H1 (cell line): ENCODE data around the gene BUD23. TPM values are rescaled to one million over a fixed set of nuclear protein-coding genes. Genes with fewer than 3 reads are reported as not detected.

Source experiments
- CTCF ChIA-PET: fragments of 300-600 bp; sonication (Branson Sonifier 250); formaldehyde crosslinking; loops from one replicate; lab custom pipeline; 2021; ENCODE audit not compliant: partially characterized antibody; lab: Charles Lee
- POLR2A ChIA-PET: fragments of 300-600 bp; sonication (Branson Sonifier 250); formaldehyde crosslinking; loops from one replicate; lab custom pipeline; 2021; ENCODE audit warnings: inconsistent platforms; ENCODE audit not compliant: partially characterized antibody; lab: Charles Lee
- DNase-seq, 2 experiments: peaks; one replicate each; pipeline versions ENCODE4 v3.0.0 to v3.0.0-alpha.2; 2010 to 2022; ENCODE audit warnings: low spot score in 2 of 2, low read depth in 1 of 2, mixed read lengths in 1 of 2
- FAIRE-seq: peaks from 2 replicates; lab custom pipeline; 2011; peaks lifted over from hg19 to GRCh38; lab: Jason Lieb, UNC
- H2AFZ ChIP-seq: 2 replicates; pipeline ENCODE4 v1.8.1; 2012; ENCODE audit warnings: low read length, inconsistent platforms
- H2AK5ac ChIP-seq: 2 replicates; pipeline ENCODE4 v1.6.1; 2013; ENCODE audit warnings: low read depth, low read length
- H2BK120ac ChIP-seq: replicated peaks from 2 replicates; pipeline ENCODE3; 2013; ENCODE audit warnings: low read depth, low read length, inconsistent platforms
- H2BK12ac ChIP-seq: 2 replicates; pipeline ENCODE4 v1.6.1; 2013; ENCODE audit warnings: low read depth, low read length
- H2BK15ac ChIP-seq: 2 replicates; pipeline ENCODE4 v1.6.1; 2013; ENCODE audit warnings: low read length
- H2BK20ac ChIP-seq: 2 replicates; pipeline ENCODE4 v1.6.1; 2013; ENCODE audit warnings: low read length
- H2BK5ac ChIP-seq: 2 replicates; pipeline ENCODE4 v1.6.1; 2013; ENCODE audit warnings: low read depth, low read length
- H3K14ac ChIP-seq: 2 replicates; pipeline ENCODE4 v1.6.1; 2013; ENCODE audit warnings: inconsistent platforms; ENCODE audit not compliant: insufficient read length
- H3K18ac ChIP-seq: 2 replicates; pipeline ENCODE4 v1.6.1; 2013; ENCODE audit warnings: low read length; ENCODE audit errors: extremely low read depth
- H3K23ac ChIP-seq: 2 replicates; pipeline ENCODE4 v1.6.1; 2013; ENCODE audit warnings: inconsistent platforms; ENCODE audit not compliant: insufficient read length
- H3K23me2 ChIP-seq: 2 replicates; pipeline ENCODE4 v1.6.1; 2013; ENCODE audit warnings: low read depth, low read length
- H3K27ac ChIP-seq: 2 replicates; pipeline ENCODE4 v1.6.1; 2011; ENCODE audit warnings: low read depth, low read length, inconsistent platforms
- H3K27me3 ChIP-seq, 4 experiments: replicated peaks in 1 of 4; 1 replicate in 1 of 4; 2 replicates in 3 of 4; pipeline versions ENCODE4 v1.6.1 to v1.8.1; 2011 to 2013; ENCODE audit warnings: low read length in 3 of 4, mild to moderate bottlenecking in 3 of 4, inconsistent platforms in 2 of 4, mixed read lengths in 2 of 4, moderate library complexity in 1 of 4; ENCODE audit not compliant: control insufficient read depth in 3 of 4, insufficient read depth in 3 of 4; ENCODE audit errors: extremely low read depth in 1 of 4
- H3K36me3 ChIP-seq, 4 experiments: 2 replicates each; pipeline versions ENCODE4 v1.6.1 to v1.8.1; 2011 to 2013; ENCODE audit warnings: mild to moderate bottlenecking in 4 of 4, low read length in 3 of 4, moderate library complexity in 2 of 4, control low read depth in 1 of 4, inconsistent platforms in 1 of 4; ENCODE audit not compliant: insufficient read depth in 4 of 4, control insufficient read depth in 2 of 4
- H3K4ac ChIP-seq: replicated peaks from 2 replicates; pipeline ENCODE3; 2013; ENCODE audit warnings: low read length, low read depth, mixed read lengths, inconsistent platforms; ENCODE audit not compliant: insufficient read length
- H3K4me1 ChIP-seq, 4 experiments: replicated peaks in 1 of 4; 1 replicate in 1 of 4; 2 replicates in 3 of 4; pipeline versions ENCODE4 v1.6.1 to v1.8.1; 2011 to 2013; ENCODE audit warnings: low read length in 3 of 4, inconsistent platforms in 2 of 4, mixed read lengths in 1 of 4; ENCODE audit not compliant: insufficient read depth in 4 of 4, control insufficient read depth in 3 of 4
- H3K4me2 ChIP-seq, 2 experiments: 2 replicates each; pipeline versions ENCODE4 v1.6.1 to v1.8.1; 2011 to 2013; ENCODE audit warnings: low read depth in 2 of 2, low read length in 2 of 2, control low read depth in 1 of 2, inconsistent platforms in 1 of 2, mild to moderate bottlenecking in 1 of 2; ENCODE audit not compliant: insufficient read depth in 1 of 2
- H3K4me3 ChIP-seq, 4 experiments: fragments of 200-600, 300-600 bp in 1 of 4; sonication (generic), shearing (Covaris generic), sonication (Bioruptor Twin) in 1 of 4; 2 replicates each; pipeline versions ENCODE4 v1.5.1 to v1.8.1; 2011 to 2016; ENCODE audit warnings: low read length in 4 of 4, low read depth in 3 of 4, control low read depth in 2 of 4, inconsistent platforms in 2 of 4, mild to moderate bottlenecking in 2 of 4, mixed read lengths in 1 of 4, moderate library complexity in 1 of 4; ENCODE audit not compliant: insufficient read depth in 2 of 4; ENCODE audit errors: extremely low read depth in 1 of 4
- H3K56ac ChIP-seq: replicated peaks from 2 replicates; pipeline ENCODE3; 2013; ENCODE audit warnings: low read depth, mild to moderate bottlenecking, mixed read lengths, low read length, inconsistent platforms; ENCODE audit not compliant: insufficient read length
- H3K79me1 ChIP-seq: 2 replicates; pipeline ENCODE4 v1.6.1; 2013; ENCODE audit warnings: low read depth, low read length, control low read depth
- H3K79me2 ChIP-seq, 2 experiments: 2 replicates each; pipeline versions ENCODE4 v1.6.1 to v1.8.1; 2012 to 2013; ENCODE audit warnings: low read length in 2 of 2, mild to moderate bottlenecking in 2 of 2, inconsistent platforms in 1 of 2; ENCODE audit not compliant: insufficient read depth in 2 of 2, control insufficient read depth in 1 of 2
- H3K9ac ChIP-seq, 4 experiments: replicated peaks in 1 of 4; 1 replicate in 1 of 4; 2 replicates in 3 of 4; pipeline versions ENCODE4 v1.6.1 to v1.8.1; 2011 to 2013; ENCODE audit warnings: low read depth in 3 of 4, low read length in 3 of 4, control low read depth in 2 of 4, mild to moderate bottlenecking in 2 of 4, moderate library complexity in 2 of 4, inconsistent platforms in 1 of 4; ENCODE audit errors: extremely low read depth in 1 of 4
- H3K9me3 ChIP-seq, 2 experiments: 2 replicates each; pipeline versions ENCODE4 v1.6.1 to v1.8.1; 2012 to 2013; ENCODE audit warnings: mild to moderate bottlenecking in 2 of 2, moderate library complexity in 2 of 2, control low read depth in 1 of 2, inconsistent platforms in 1 of 2, low read depth in 1 of 2, low read length in 1 of 2, mixed read lengths in 1 of 2; ENCODE audit not compliant: insufficient read depth in 2 of 2
- H4K20me1 ChIP-seq, 2 experiments: replicated peaks in 1 of 2; 2 replicates each; pipeline versions ENCODE3 to v1.8.1; 2011 to 2013; ENCODE audit warnings: inconsistent platforms in 2 of 2, low read length in 2 of 2, mild to moderate bottlenecking in 1 of 2; ENCODE audit not compliant: insufficient read depth in 2 of 2, control insufficient read depth in 1 of 2
- H4K5ac ChIP-seq: 2 replicates; pipeline ENCODE4 v1.6.1; 2013; ENCODE audit warnings: low read length, low read depth, mixed read lengths, inconsistent platforms; ENCODE audit not compliant: insufficient read length
- H4K8ac ChIP-seq: 2 replicates; pipeline ENCODE4 v1.8.0; 2013; ENCODE audit warnings: mild to moderate bottlenecking, moderate library complexity, low read length, inconsistent platforms; ENCODE audit not compliant: insufficient read depth; ENCODE audit errors: extremely low read depth
- H4K91ac ChIP-seq: replicated peaks from 2 replicates; pipeline ENCODE3; 2013; ENCODE audit warnings: low read length, mixed read lengths, inconsistent platforms; ENCODE audit not compliant: insufficient read length
- TEAD4 ChIP-seq: IDR thresholded peaks from 2 replicates; pipeline ENCODE4 v1.6.1; 2012; ENCODE audit warnings: low read depth, low read length, inconsistent platforms, mixed read lengths
- YY1 ChIP-seq: IDR thresholded peaks from 2 replicates; pipeline ENCODE4 v1.6.1; 2011; ENCODE audit warnings: low read depth, mild to moderate bottlenecking, low read length
- WGBS, 2 experiments: shearing (Covaris generic) in 1 of 2; methylation state at CpG; one replicate each; pipeline versions ENCODE4 v1.1.6 to v1.1.7; 2013 to 2015; ENCODE audit warnings: low lambda C conversion rate in 2 of 2, mixed read lengths in 2 of 2, inconsistent platforms in 1 of 2, low coverage in 1 of 2, missing lambda C conversion rate in 1 of 2; ENCODE audit not compliant: insufficient replicate concordance in 2 of 2, insufficient coverage in 1 of 2, insufficient read length in 1 of 2; ENCODE audit errors: extremely low coverage in 1 of 2, missing lambda C conversion rate in 1 of 2; 5-methylcytosine and 5-hydroxymethylcytosine counted together
- polyA plus RNA-seq, 7 experiments: library from polyadenylated mRNA; depleted of rRNA in 3 of 7; stranded (reverse) in 5 of 7; unstranded in 2 of 7; fragments of >200 nt in 5 of 7; fragments of 200-250 nt in 2 of 7; gene quantifications; 1 replicate in 5 of 7; 2 replicates in 1 of 7; 4 replicates in 1 of 7; pipeline versions ENCODE4 v1.2.1 to v1.2.3, GENCODE V29; 2011 to 2013; ENCODE audit warnings: missing spikeins in 2 of 7, mixed read lengths in 2 of 7
- total RNA-seq: library from RNA; stranded (reverse); fragmentation: NEBNext Ultra II Directional; extraction: Animal tissue kit (Norgen Biotek cat#: 25700); gene quantifications from 2 replicates; pipeline ENCODE4 v1.2.1, GENCODE V29; 2021

The BUD23 gene
- total and polyA plus RNA-seq, 2 of the 8 experiments (the other 6 are each of a cell fraction or from before 2014, with no cell fraction given) = 72.3 to 78.4 TPM

GRCh38 chr7:73688288-73688687 is 4.9 kb downstream of the BUD23 start:
- no peaks in the 10 kb centered on the region for H3K9me3 ChIP-seq
- no peak overlapping the region for H2BK120ac ChIP-seq
- H3K4me1 ChIP-seq = no peaks in the 10 kb centered on the region
- H3K23ac ChIP-seq = no peak overlapping the region
- peaks cover 10% of the 10 kb centered on the region for H3K79me1 ChIP-seq
- no peak overlapping the region for H2AK5ac ChIP-seq
- H3K4me2 ChIP-seq = no peak overlapping the region
- no peak overlapping the region for H2BK5ac ChIP-seq
- H3K36me3 ChIP-seq = peaks cover 15 to 42% (median 31%) of the 10 kb centered on the region in 4 experiments; a peak in 7 of 8 replicates
- H2BK12ac ChIP-seq = no peak overlapping the region
- DNase-seq (no peak), FAIRE-seq (no peak)
- H3K56ac ChIP-seq = no peak overlapping the region
- H4K8ac ChIP-seq = no peak overlapping the region
- peaks cover 2 to 6% of the 10 kb centered on the region in 2 experiments for H4K20me1 ChIP-seq
- H3K4ac ChIP-seq = no peak overlapping the region
- no peaks in the 10 kb centered on the region for H3K27me3 ChIP-seq
- TF ChIP-seq TEAD4 (no peak), YY1 (peak; percentile 83)
- no peak overlapping the region for H4K91ac ChIP-seq
- no peak overlapping the region for H3K14ac ChIP-seq
- H3K4me3 ChIP-seq = no peak overlapping the region
- no peak overlapping the region for H3K27ac ChIP-seq
- POLR2A ChIA-PET = interaction anchor here (4.5 to 5.6 kb wide), 2 partner anchors 9 to 13 kb away, joined by 31 to 37 read pairs; no protein-coding TSS in a partner anchor
- H3K79me2 ChIP-seq = peaks cover 10 to 42% of the 10 kb centered on the region in 2 experiments
- H4K5ac ChIP-seq = no peak overlapping the region
- no peak overlapping the region for H2BK20ac ChIP-seq
- H2AFZ ChIP-seq = no peak overlapping the region
- 90% methylated on average over 7 of the region's 8 CpGs; no CpG with 5 or more reads in 1 of the 2 experiments for WGBS, 2 experiments
- peaks cover 3% of the 10 kb centered on the region; the same call in 1 of the 2 replicates for H3K23me2 ChIP-seq
- no peak overlapping the region for H3K18ac ChIP-seq
- CTCF ChIA-PET = interaction anchor here (2.1 to 3.6 kb wide), 2 partner anchors 9 to 13 kb away, joined by 10 to 18 read pairs; no protein-coding TSS in a partner anchor
- H2BK15ac ChIP-seq = no peak overlapping the region
- H3K9ac ChIP-seq = no peak overlapping the region
